ENCODE measurements around the gene ASPRV1.
A peak's percentile ranks its signal among the peaks of the same experiment; 100 is the strongest.

The ASPRV1 gene

GRCh38 chr2:69937968-69938367, 23.5 kb downstream of the ASPRV1 start:
- no peak for DNase-seq

DNA sequence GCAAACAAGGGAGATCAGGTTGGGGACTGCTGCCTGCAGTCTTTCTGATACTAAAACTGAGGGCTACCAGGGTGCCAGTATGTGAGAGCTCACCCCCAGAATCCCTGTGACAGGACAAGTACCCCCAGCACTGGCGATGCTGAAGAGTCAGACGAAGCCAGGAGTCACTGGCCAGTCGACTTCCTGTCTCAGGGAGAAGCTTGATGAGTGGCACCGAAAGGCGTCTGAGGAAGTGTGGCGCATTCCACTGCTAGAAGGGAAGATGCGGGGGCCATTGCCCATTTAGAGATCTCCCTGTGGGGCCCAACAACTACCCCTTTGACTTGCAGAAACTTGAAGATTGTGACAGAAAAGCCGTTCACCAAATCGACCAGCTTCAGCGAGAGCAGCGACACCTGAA, 24.5 kb downstream of the ASPRV1 start:
- DNase-seq, result no peak

- DNase-seq, result no peak
Observed at GRCh38 chr2:69935011-69935410, 26.4 kb downstream of the ASPRV1 start.

- no peak for DNase-seq
Observed at GRCh38 chr2:69934614-69934908, 26.9 kb downstream of the ASPRV1 start.

- no peak for DNase-seq
Observed at GRCh38 chr2:69933839-69934613, 27.4 kb downstream of the ASPRV1 start.

GRCh38 chr2:69933254-69933828, 28.1 kb downstream of the ASPRV1 start:
- DNase-seq, result no peak

DNA sequence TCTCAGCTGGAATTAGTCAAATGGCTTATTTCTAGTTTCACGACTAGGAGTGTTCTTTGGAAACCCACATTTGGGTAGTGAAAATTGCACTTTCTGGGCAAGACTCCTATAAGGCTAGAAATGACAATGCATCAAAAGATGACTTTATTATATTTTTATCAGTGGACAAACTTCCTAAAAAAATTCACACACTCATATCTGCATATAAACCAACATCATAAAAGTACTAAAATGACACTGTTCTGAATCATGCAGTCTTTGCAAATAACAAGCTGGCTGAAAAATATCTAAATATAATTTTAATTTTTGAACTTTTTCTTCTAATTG, 28.9 kb downstream of the ASPRV1 start:
- DNase-seq, result no peak

- no peak for DNase-seq
Observed at GRCh38 chr2:69931832-69932595, 29.4 kb downstream of the ASPRV1 start.

DNA sequence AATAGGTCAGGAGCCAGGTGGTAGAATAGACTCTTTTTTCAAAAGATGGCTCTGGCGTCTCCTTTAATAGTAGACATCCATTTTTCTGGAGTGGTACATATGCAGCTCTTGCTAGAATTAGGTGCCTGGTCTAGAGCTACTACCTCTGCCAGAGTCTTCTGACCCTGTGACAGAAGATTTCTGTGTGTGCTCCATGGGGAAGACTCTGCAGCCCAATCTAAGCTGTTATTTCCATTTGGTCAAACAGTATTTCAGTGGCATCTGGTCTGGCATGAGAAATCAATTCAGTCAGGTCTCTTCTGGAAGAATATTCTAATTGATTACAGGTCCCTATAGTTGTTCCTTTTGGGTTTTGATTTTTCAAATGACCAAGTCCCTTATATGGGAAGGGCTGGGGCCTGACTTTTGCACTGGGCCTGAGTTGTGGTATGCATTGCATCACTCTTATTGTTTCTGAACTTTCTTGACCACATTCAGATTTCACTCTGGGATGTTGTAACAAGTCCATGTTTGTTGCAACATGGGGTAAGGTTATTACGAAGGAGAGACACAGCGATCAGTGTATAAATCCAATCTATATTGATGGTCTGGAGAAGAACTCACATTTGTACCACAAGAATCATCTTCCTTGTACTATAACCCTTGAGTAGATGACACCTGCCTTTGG, 34.4 kb downstream of the ASPRV1 start:
- DNase-seq, result no peak

DNA sequence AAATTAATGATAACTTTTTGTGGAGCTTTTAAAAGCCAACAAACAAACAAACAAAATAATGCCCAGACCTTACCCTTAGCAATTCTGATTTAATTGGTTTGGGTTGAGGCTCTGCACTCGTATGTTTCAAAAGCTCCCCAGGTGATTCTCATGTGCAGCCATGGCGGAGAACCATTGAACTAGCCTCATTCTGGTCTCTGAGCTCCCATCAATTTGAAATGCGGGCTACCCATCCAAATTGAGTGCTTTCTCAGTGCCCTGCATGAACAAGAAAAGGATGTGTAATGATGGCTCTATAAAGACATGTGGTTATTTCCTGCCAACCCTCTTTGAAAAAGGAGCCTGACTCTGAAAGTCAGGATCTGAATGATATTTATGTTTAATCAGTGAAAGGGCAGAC, 38.3 kb downstream of the ASPRV1 start:
- DNase-seq, result no peak

- no peak for DNase-seq
Observed at GRCh38 chr2:69918401-69918800, 43.0 kb downstream of the ASPRV1 start.

DNA sequence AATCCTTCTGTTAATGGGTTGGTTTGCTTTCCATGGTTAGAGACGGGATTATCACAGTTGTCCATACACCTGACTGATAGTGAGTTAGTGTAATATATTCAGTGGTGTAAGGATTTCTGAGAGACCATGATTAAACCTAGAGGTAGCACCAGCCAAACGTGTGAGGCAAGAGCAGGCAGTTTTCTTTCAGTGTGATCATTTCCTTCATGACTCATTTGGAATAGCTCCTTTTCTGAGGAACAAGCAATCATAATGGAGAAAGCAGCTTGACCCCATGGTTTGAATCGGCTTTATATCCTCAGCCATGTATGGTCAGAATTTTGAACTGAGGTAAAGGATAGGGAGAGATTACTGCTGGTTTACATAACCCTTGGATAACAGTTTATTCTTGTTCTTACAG, 43.6 kb downstream of the ASPRV1 start:
- DNase-seq, result no peak

- no peak for DNase-seq
Observed at GRCh38 chr2:69916106-69916505, 45.3 kb downstream of the ASPRV1 start.

- peak; percentile 55 for DNase-seq
Observed at GRCh38 chr2:69914950-69915945, 46.2 kb downstream of the ASPRV1 start, which contains the start of gene MXD1. Gene MXD1, plus strand, starts transcription at chr2:69915109. Its CDS starts 222 bp downstream, at chr2:69915331.

- DNase-seq, result peak; percentile 100
Observed at GRCh38 chr2:69914164-69914949, 47.1 kb downstream of the ASPRV1 start.

DNA sequence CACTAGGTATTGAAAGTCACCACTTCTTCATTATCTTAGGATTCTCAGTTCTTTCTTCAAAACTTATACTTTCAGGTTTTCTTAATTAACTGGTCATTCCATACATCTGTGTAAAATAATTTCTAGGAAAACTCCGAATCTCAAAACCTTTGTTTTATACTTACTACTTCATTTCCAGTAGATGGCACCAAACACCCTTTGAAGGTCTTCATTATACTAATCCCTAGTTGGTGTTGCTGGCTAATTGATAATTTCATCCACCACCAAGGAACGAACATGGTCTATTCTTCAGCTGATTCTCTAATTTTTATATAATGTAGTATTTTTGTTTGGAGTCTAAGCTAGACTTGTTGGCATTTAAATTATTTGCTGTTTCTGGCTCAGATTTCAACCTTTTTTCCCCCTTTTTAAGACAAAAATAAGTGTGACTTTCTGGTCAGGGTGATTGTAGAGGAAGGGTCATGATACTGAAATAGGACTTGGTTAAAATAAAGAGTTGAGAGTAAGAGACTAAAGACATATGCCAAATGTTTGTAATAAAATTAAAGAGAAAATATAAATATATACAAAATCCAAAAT, 49.4 kb downstream of the ASPRV1 start:
- peak; percentile 80 for DNase-seq
